Eye (tissue), 1 donor: ENCODE results near the gene XPC.
"Not testable (repeated sequence)": the region's sequence is repeated elsewhere in the genome, so short reads cannot be mapped to it uniquely, and the experiment has no call there.

Experiments
- DNase-seq: peaks from one replicate; pipeline ENCODE4 v3.0.0-alpha.2; 2015

Gene XPC

GRCh38 chr3:14178247-14179113 lies at the start of gene XPC, which contains the start of gene LSM3:
XPC (minus strand) TSS chr3:14178601; CDS start chr3:14178568, 33 bp downstream.
LSM3 (plus strand) TSS chr3:14178817; CDS start chr3:14178861, 44 bp downstream.
- peak; percentile 99 for DNase-seq

GRCh38 chr3:14227856-14228255 lies 49.5 kb upstream of the XPC start:
- DNase-seq, result no peak

GRCh38 chr3:14226351-14226750 lies 48.0 kb upstream of the XPC start:
- DNase-seq, result not testable (repeated sequence)

GRCh38 chr3:14225421-14225820 lies 47.0 kb upstream of the XPC start:
- DNase-seq, result no peak

- no peak for DNase-seq
These were observed 46.5 kb upstream of the XPC start for GRCh38 chr3:14224895-14225294.

- DNase-seq, result no peak
These were observed 45.2 kb upstream of the XPC start for GRCh38 chr3:14223595-14223994.

GRCh38 chr3:14222900-14223594 lies 44.6 kb upstream of the XPC start:
- no peak for DNase-seq

- DNase-seq, result no peak
These were observed 44.1 kb upstream of the XPC start for GRCh38 chr3:14222457-14222856.

- no peak for DNase-seq
These were observed 43.5 kb upstream of the XPC start for GRCh38 chr3:14221902-14222301.

GRCh38 chr3:14220933-14221332 lies 42.5 kb upstream of the XPC start:
- no peak for DNase-seq

- DNase-seq, result no peak
These were observed 40.0 kb upstream of the XPC start for GRCh38 chr3:14218355-14218754.

- DNase-seq, result peak; percentile 96
These were observed 38.1 kb upstream of the XPC start for GRCh38 chr3:14216257-14217048.

- DNase-seq, result no peak
These were observed 36.4 kb upstream of the XPC start for GRCh38 chr3:14214764-14215163.

- DNase-seq, result no peak
These were observed 34.8 kb upstream of the XPC start for GRCh38 chr3:14213066-14213774.

- DNase-seq, result no peak
These were observed 33.6 kb upstream of the XPC start for GRCh38 chr3:14212032-14212431.

GRCh38 chr3:14211621-14212020 lies 33.2 kb upstream of the XPC start:
- DNase-seq, result no peak

- peak; percentile 24 for DNase-seq
These were observed 32.6 kb upstream of the XPC start for GRCh38 chr3:14210843-14211594.

GRCh38 chr3:14210290-14210688 lies 31.9 kb upstream of the XPC start:
- DNase-seq, result no peak

- DNase-seq, result no peak
These were observed 31.3 kb upstream of the XPC start for GRCh38 chr3:14209581-14210289.

GRCh38 chr3:14208977-14209394 lies 30.6 kb upstream of the XPC start:
- no peak for DNase-seq

- no peak for DNase-seq
These were observed 29.8 kb upstream of the XPC start for GRCh38 chr3:14208168-14208567.
